ENCODE measurements around the gene CPSF6. TPM values are rescaled to one million over a fixed set of nuclear protein-coding genes. Genes with fewer than 3 reads are reported as not detected.

The CPSF6 gene
- total and polyA plus RNA-seq, 4 donors, result 16.9 to 147 (median 32.9) TPM

- no peak overlapping the region for H3K4me3 ChIP-seq
- peaks cover 9 to 39% (median 19%) of the 10 kb centered on the region in 4 donors for H3K36me3 ChIP-seq (ENCODE audit: control insufficient read depth in 4 of 4, insufficient read depth in 4 of 4, low read length in 4 of 4)
- peak in 2 of 3 donors; percentile 43 to 53 for DNase-seq
- no peak for ATAC-seq (ENCODE audit: insufficient read depth, low FRiP score)
- H3K4me1 ChIP-seq (ENCODE audit: control insufficient read depth in 5 of 5, insufficient read depth in 5 of 5, low read length in 5 of 5), result peaks cover 0 to 8% (median 4%) of the 10 kb centered on the region in 5 donors
- H3K27me3 ChIP-seq (ENCODE audit: control insufficient read depth in 3 of 3, insufficient read depth in 3 of 3, low read length in 2 of 3), result no peaks in the 10 kb centered on the region
- no peak overlapping the region for H3K9ac ChIP-seq (ENCODE audit: insufficient read depth in 1 of 2, low read length in 2 of 2)
- H3K9me3 ChIP-seq (ENCODE audit: control insufficient read depth in 4 of 4, insufficient read depth in 3 of 4, low read length in 3 of 4), result no peaks in the 10 kb centered on the region
- peak; percentile 57 for TF ChIP-seq CTCF (IDR thresholded peaks at IDR 0.05; ENCODE audit: control extremely low read depth, extremely low read depth)
- H3K27ac ChIP-seq (ENCODE audit: low read depth in 1 of 2, low read length in 1 of 2), result no peak overlapping the region
Observed at GRCh38 chr12:69254046-69254445, 14.7 kb downstream of the CPSF6 start.

GRCh38 chr12:69254862-69255261, 15.5 kb downstream of the CPSF6 start:
- H3K36me3 ChIP-seq (ENCODE audit: control insufficient read depth in 4 of 4, insufficient read depth in 4 of 4, low read length in 4 of 4), result peaks cover 9 to 47% (median 26%) of the 10 kb centered on the region in 4 donors
- ATAC-seq (ENCODE audit: insufficient read depth, low FRiP score) (no peak), DNase-seq (no peak)
- no peak overlapping the region for H3K9ac ChIP-seq (ENCODE audit: insufficient read depth in 1 of 2, low read length in 2 of 2)
- 81 to 93% methylated on average over 2 of the region's 2 CpGs for WGBS, 2 donors
- H3K4me3 ChIP-seq, result no peak overlapping the region
- H3K27me3 ChIP-seq (ENCODE audit: control insufficient read depth in 3 of 3, insufficient read depth in 3 of 3, low read length in 2 of 3), result no peaks in the 10 kb centered on the region
- H3K4me1 ChIP-seq (ENCODE audit: control insufficient read depth in 5 of 5, insufficient read depth in 5 of 5, low read length in 5 of 5), result peaks cover 0 to 8% (median 0%) of the 10 kb centered on the region in 5 donors
- no peak for TF ChIP-seq CTCF (IDR thresholded peaks at IDR 0.05; ENCODE audit: control extremely low read depth, extremely low read depth)
- no peak overlapping the region for H3K27ac ChIP-seq (ENCODE audit: low read depth in 1 of 2, low read length in 1 of 2)
- H3K9me3 ChIP-seq (ENCODE audit: control insufficient read depth in 4 of 4, insufficient read depth in 3 of 4, low read length in 3 of 4), result no peaks in the 10 kb centered on the region

GRCh38 chr12:69258655-69259054, 19.3 kb downstream of the CPSF6 start:
- Histone ChIP-seq H3K4me1 (ENCODE audit: control insufficient read depth in 5 of 5, insufficient read depth in 5 of 5, low read length in 5 of 5) (no peaks in the 10 kb centered on the region), H3K27me3 (ENCODE audit: control insufficient read depth in 3 of 3, insufficient read depth in 3 of 3, low read length in 2 of 3) (no peaks in the 10 kb centered on the region), H3K36me3 (ENCODE audit: control insufficient read depth in 4 of 4, insufficient read depth in 4 of 4, low read length in 4 of 4) (peaks cover 17 to 70% (median 46%) of the 10 kb centered on the region in 4 donors), H3K9me3 (ENCODE audit: control insufficient read depth in 4 of 4, insufficient read depth in 3 of 4, low read length in 3 of 4) (no peaks in the 10 kb centered on the region), H3K4me3 (no peak overlapping the region), H3K9ac (ENCODE audit: insufficient read depth in 1 of 2, low read length in 2 of 2) (no peak overlapping the region), H3K27ac (ENCODE audit: low read depth in 1 of 2, low read length in 1 of 2) (no peak overlapping the region)
- 95 to 96% methylated on average over 10 of the region's 10 CpGs for WGBS, 2 donors
- ATAC-seq (ENCODE audit: insufficient read depth, low FRiP score) (no peak), DNase-seq (no peak)
- no peak for TF ChIP-seq CTCF (IDR thresholded peaks at IDR 0.05; ENCODE audit: control extremely low read depth, extremely low read depth)

Measured in lung (tissue), 12 donors.